ENCODE results near the gene BHLHE23.

The BHLHE23 gene

DNA sequence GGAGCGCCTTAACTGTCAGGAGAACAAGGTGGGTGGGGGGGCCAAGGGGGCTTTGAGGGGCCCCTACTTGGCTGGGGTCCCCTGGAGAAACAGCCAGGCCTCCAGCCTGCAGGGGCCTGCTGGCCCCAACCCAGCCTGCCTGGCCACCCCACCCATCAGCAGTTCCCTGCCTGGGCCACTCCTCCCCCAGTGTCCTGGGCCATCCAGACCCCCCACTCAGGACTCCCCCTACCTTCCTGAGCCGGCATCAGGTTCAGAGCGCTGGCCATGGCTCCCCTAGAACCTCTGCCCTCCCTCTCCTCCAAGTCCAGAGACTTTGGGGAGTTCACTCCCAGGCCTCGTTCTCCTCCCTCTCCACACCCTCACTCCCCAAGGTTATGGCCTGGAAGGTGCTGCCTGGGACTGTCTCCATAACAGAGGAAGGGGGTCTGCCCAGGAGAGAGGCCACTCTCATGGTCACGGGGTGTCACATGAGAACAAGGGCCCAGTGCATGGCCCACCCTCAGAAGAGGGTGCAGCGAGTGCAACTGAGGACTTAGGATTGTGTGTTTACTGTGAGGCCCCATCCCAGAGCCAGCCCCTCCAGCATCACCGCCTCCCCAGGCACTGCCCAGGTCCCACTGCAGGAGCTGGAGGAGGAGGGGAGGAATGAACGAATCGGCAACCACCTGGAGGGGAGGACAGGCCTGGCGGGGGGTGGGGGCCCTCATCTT is 48.2 kb downstream of the BHLHE23 start:
- ATAC-seq (replicated peaks; ENCODE audit: extremely low read depth, poor library complexity, severe bottlenecking) (no peak), DNase-seq (ENCODE audit: low spot score in 2 of 2) (no peak)
- Mint-ChIP-seq H3K4me1 (peaks cover 14% of the 10 kb centered on the region), H3K9me3 (no peaks in the 10 kb centered on the region), H3K27ac (ENCODE audit: low read depth) (no peak overlapping the region), H3K36me3 (ENCODE audit: insufficient read depth) (peaks cover 6% of the 10 kb centered on the region), H3K4me3 (no peak overlapping the region), H3K27me3 (no peaks in the 10 kb centered on the region)

- Mint-ChIP-seq H3K27ac (ENCODE audit: low read depth) (no peak overlapping the region), H3K27me3 (no peaks in the 10 kb centered on the region), H3K9me3 (no peaks in the 10 kb centered on the region), H3K4me3 (no peak overlapping the region), H3K4me1 (peaks cover 20% of the 10 kb centered on the region), H3K36me3 (ENCODE audit: insufficient read depth) (peaks cover 6% of the 10 kb centered on the region)
- DNase-seq (ENCODE audit: low spot score in 2 of 2) (no peak), ATAC-seq (replicated peaks; ENCODE audit: extremely low read depth, poor library complexity, severe bottlenecking) (no peak)
These were observed 49.3 kb downstream of the BHLHE23 start for GRCh38 chr20:62957136-62958117.

DNA sequence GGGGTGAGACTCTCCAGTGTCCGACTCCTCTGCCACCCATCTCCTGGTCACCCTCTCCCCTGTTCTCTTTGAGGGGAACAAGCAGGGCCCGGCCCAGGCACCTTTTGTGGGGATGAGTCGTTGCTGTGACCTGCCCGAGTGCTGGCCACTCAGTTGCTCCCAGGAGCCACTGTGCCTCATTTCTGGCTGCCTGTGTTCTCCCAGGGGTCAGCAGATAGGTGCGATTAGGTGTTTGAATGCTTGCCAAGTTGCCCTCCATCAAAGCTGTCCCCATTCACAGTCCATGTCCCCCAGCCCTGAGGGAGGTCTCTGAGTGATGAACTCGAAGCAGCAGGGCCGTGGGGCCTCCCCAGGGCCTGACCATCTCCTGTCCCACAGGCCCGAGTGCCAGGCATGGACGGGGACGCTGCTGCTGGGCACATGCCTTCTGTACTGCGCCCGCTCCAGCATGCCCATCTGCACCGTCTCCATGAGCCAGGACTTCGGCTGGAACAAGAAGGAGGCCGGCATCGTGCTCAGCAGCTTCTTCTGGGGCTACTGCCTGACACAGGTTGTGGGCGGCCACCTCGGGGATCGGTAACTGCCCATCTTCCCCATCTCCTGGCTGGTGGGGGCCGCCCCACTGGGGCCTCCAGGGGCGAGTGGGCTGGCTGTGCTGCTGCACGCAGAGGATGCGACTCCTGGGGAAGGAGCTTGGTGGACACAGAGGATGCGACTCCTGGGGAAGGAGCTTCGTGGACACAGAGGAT is 50.2 kb downstream of the BHLHE23 start:
- H3K9me3 Mint-ChIP-seq = no peaks in the 10 kb centered on the region
- H3K27ac Mint-ChIP-seq (ENCODE audit: low read depth) = no peak overlapping the region
- ATAC-seq (replicated peaks; ENCODE audit: extremely low read depth, poor library complexity, severe bottlenecking) (no peak), DNase-seq (ENCODE audit: low spot score in 2 of 2) (no peak)
- peaks cover 24% of the 10 kb centered on the region for H3K4me1 Mint-ChIP-seq
- H3K36me3 Mint-ChIP-seq (ENCODE audit: insufficient read depth) = peaks cover 6% of the 10 kb centered on the region
- no peak overlapping the region for H3K4me3 Mint-ChIP-seq
- no peaks in the 10 kb centered on the region for H3K27me3 Mint-ChIP-seq

Measured in central memory CD8-positive, alpha-beta T cell (primary cell).